ENCODE results near the gene CEBPZOS. TPM values are rescaled to one million over a fixed set of nuclear protein-coding genes. Genes with fewer than 3 reads are reported as not detected.

Gene CEBPZOS
- total and polyA plus RNA-seq, 9 of the 15 experiments (the other 6 are each of a cell fraction or from before 2014, with no cell fraction given), result 21.7 to 64.8 (median 46.7) TPM

- TF ChIP-seq ZNF398 (CRISPR knock-in tag; IDR thresholded peaks at IDR 0.05) (no peak), CGGBP1 (CRISPR knock-in tag; IDR thresholded peaks at IDR 0.05) (no peak), IRF2 (CRISPR knock-in tag; IDR thresholded peaks at IDR 0.05) (no peak), XRCC4 (IDR thresholded peaks at IDR 0.05; ENCODE audit: extremely low read depth, insufficient read depth, insufficient read length) (no peak), SAFB2 (IDR thresholded peaks at IDR 0.05; ENCODE audit: borderline replicate concordance, low read depth, low read length, severe bottlenecking) (no peak), MTA3 (IDR thresholded peaks at IDR 0.05; ENCODE audit: borderline replicate concordance) (peak; percentile 65; the same call in 1 of the 2 replicates), RUNX1 (IDR thresholded peaks at IDR 0.05; ENCODE audit: low read depth) (0 out of 2 replicates have a peak, but pooled peaks have one; percentile 41), PATZ1 (CRISPR knock-in tag; IDR thresholded peaks at IDR 0.05; ENCODE audit: borderline replicate concordance) (no peak), ARID2 (IDR thresholded peaks at IDR 0.05) (no peak), ESRRB (CRISPR knock-in tag; IDR thresholded peaks at IDR 0.05; ENCODE audit: borderline replicate concordance) (no peak), PCBP2 (IDR thresholded peaks at IDR 0.05; ENCODE audit: low read depth, low read length, poor library complexity, severe bottlenecking) (no peak), L3MBTL2 (IDR thresholded peaks at IDR 0.05) (peak; percentile 84), MAFF (IDR thresholded peaks at IDR 0.05; ENCODE audit: low read length) (no peak), CEBPZ (IDR thresholded peaks at IDR 0.05; ENCODE audit: borderline replicate concordance, low read depth, low read length) (no peak), ZNF165 (CRISPR knock-in tag; IDR thresholded peaks at IDR 0.05; ENCODE audit: borderline replicate concordance) (no peak), MEF2D (tag; conservative IDR thresholded peaks at IDR 0.05; ENCODE audit: low read depth) (no peak), ESRRA (IDR thresholded peaks at IDR 0.05; ENCODE audit: borderline replicate concordance, low read depth) (peak; percentile 37), NR0B1 (IDR thresholded peaks at IDR 0.05; ENCODE audit: partially characterized antibody) (no peak)
These were observed 35.2 kb downstream of the CEBPZOS start, which contains the start of the genes CEBPZ and NDUFAF7 (continued) for GRCh38 chr2:37231241-37232130.
